Right lobe of liver (tissue), 6 donors: ENCODE results near the gene MACROD2. TPM values are rescaled to one million over a fixed set of nuclear protein-coding genes. Genes with fewer than 3 reads are reported as not detected.

Source experiments
- ATAC-seq, 4 donors: fragments of 200-7000 bp; cut with Tn5 transposase; one replicate each; pipeline ENCODE4 v1.9.1; 2020; ENCODE audit warnings: mild to moderate bottlenecking in 4 of 4, moderate library complexity in 4 of 4
- DNase-seq, 3 donors: peaks; one replicate each; pipeline ENCODE4 v3.0.0-alpha.2; 2020
- H3K27ac ChIP-seq, 3 donors: fragments of 200-600 bp; one replicate each; pipeline ENCODE4 v1.8.0; 2022
- H3K27me3 ChIP-seq, 2 donors: fragments of 200-600 bp; one replicate each; pipeline ENCODE4 v1.8.0; 2022
- H3K36me3 ChIP-seq, 4 donors: fragments of 200-600 bp; sonication (generic) in 1 of 4; one replicate each; pipeline versions ENCODE4 v1.5.1 to v1.8.0; 2017 to 2022; ENCODE audit warnings: control low read depth in 1 of 4
- H3K4me1 ChIP-seq, 4 donors: fragments of 200-600 bp; sonication (generic) in 1 of 4; one replicate each; pipeline versions ENCODE4 v1.5.1 to v1.8.0; 2017 to 2022; ENCODE audit warnings: control low read depth in 1 of 4
- H3K4me3 ChIP-seq, 3 donors: fragments of 200-600 bp; one replicate each; pipeline ENCODE4 v1.8.0; 2022
- H3K9me3 ChIP-seq, 4 donors: fragments of 200-600 bp; sonication (generic) in 1 of 4; one replicate each; pipeline versions ENCODE4 v1.5.1 to v1.8.0; 2017 to 2022; ENCODE audit warnings: control low read depth in 1 of 4
- CTCF ChIP-seq, 4 donors: fragments of 200-600 bp in 3 of 4; fragments of 450-650 bp in 1 of 4; IDR thresholded peaks; one replicate each; pipeline versions ENCODE4 v1.5.1 to v1.8.0; 2016 to 2022; ENCODE audit warnings: antibody characterized with exemption in 4 of 4, mild to moderate bottlenecking in 2 of 4
- POLR2A ChIP-seq: fragments of 450-650 bp; IDR thresholded peaks from one replicate; pipeline ENCODE4 v1.6.1; 2017; ENCODE audit warnings: antibody characterized with exemption, mild to moderate bottlenecking
- WGBS: methylation state at CpG from one replicate; pipeline ENCODE4 v1.1.6; 2018; ENCODE audit warnings: low coverage, low lambda C conversion rate; ENCODE audit not compliant: insufficient coverage; ENCODE audit errors: missing lambda C conversion rate; 5-methylcytosine and 5-hydroxymethylcytosine counted together
- intact Hi-C, 2 donors: fragments of 100-400 bp; cut with DNase I; formaldehyde crosslinking; loops; one replicate each; pipeline versions ENCODE4 v1.11.2 to v1.14.1; 2022
- total RNA-seq, 6 experiments: library from RNA; depleted of rRNA in 2 of 6; stranded (reverse); fragments of >200 nt in 2 of 6; fragmentation: NEBNext Ultra II Directional in 3 of 6; extraction: Animal tissue kit (Norgen Biotek cat#: 25700) in 3 of 6; gene quantifications; one replicate each; pipeline versions ENCODE4 v1.1.0 to v1.2.4, GENCODE V29; 2016 to 2023
- donor health status: DM: no; HTN: yes; CAD: no.
- donor health status: DM: no; HTN: no; CAD: no.
- donor health status: DM: no; HTN: no; CAD: no.
- donor health status: DM: no; HTN: yes; CAD: no.
- donor health status: DM: no; HTN: yes; CAD: no.

MACROD2 gene
- total RNA-seq, 6 experiments from 2014 or later: 1.2 to 5.5 (median 3.3) TPM

GRCh38 chr20:15842872-15843271 lies 1847.6 kb downstream of the MACROD2 start:
- Histone ChIP-seq H3K4me1 (no peaks in the 10 kb centered on the region), H3K36me3 (no peaks in the 10 kb centered on the region), H3K4me3 (no peak overlapping the region), H3K9me3 (no peaks in the 10 kb centered on the region), H3K27me3 (no peaks in the 10 kb centered on the region), H3K27ac (no peak overlapping the region)
- intact Hi-C loops: no loop called here
- ATAC-seq (no peak), DNase-seq (no peak)
- WGBS: 50% methylated on average over 1 of the region's 1 CpG
- TF ChIP-seq CTCF (IDR thresholded peaks at IDR 0.05) (peak in 1 of 4 donors; percentile 15), POLR2A (no peak)

GRCh38 chr20:15843777-15844176 lies 1848.5 kb downstream of the MACROD2 start:
- DNase-seq (no peak), ATAC-seq (no peak)
- Histone ChIP-seq H3K4me3 (no peak overlapping the region), H3K36me3 (no peaks in the 10 kb centered on the region), H3K27me3 (no peaks in the 10 kb centered on the region), H3K4me1 (no peaks in the 10 kb centered on the region), H3K27ac (no peak overlapping the region), H3K9me3 (no peaks in the 10 kb centered on the region)
- 70% methylated on average over 1 of the region's 1 CpG for WGBS
- TF ChIP-seq CTCF (IDR thresholded peaks at IDR 0.05) (no peak), POLR2A (no peak)
- intact Hi-C loops: no loop called here

- no peaks in the 10 kb centered on the region for H3K27me3 ChIP-seq
- ATAC-seq: no peak
- no peaks in the 10 kb centered on the region for H3K9me3 ChIP-seq
- H3K27ac ChIP-seq: no peak overlapping the region
- DNase-seq: no peak
- TF ChIP-seq POLR2A (no peak), CTCF (IDR thresholded peaks at IDR 0.05) (no peak)
- no peak overlapping the region for H3K4me3 ChIP-seq
- no peaks in the 10 kb centered on the region for H3K36me3 ChIP-seq
- intact Hi-C loops: no loop called here
- 79% methylated on average over 8 of the region's 8 CpGs for WGBS
- no peaks in the 10 kb centered on the region for H3K4me1 ChIP-seq
Observed at GRCh38 chr20:15847196-15847784, 1852.0 kb downstream of the MACROD2 start.

- TF ChIP-seq POLR2A (no peak), CTCF (IDR thresholded peaks at IDR 0.05) (no peak)
- no peak for ATAC-seq
Observed at GRCh38 chr20:15848126-15848525, 1852.8 kb downstream of the MACROD2 start.

More at GRCh38 chr20:15848126-15848525, 1852.8 kb downstream of the MACROD2 start:
- Histone ChIP-seq H3K4me1 (no peaks in the 10 kb centered on the region), H3K27me3 (no peaks in the 10 kb centered on the region), H3K9me3 (no peaks in the 10 kb centered on the region), H3K4me3 (no peak overlapping the region), H3K36me3 (no peaks in the 10 kb centered on the region), H3K27ac (no peak overlapping the region)
- intact Hi-C loops: no loop called here
- no peak for DNase-seq
- 52% methylated on average over 3 of the region's 3 CpGs for WGBS
